GM08714 (cell line): ENCODE results near the gene ENO2.
"Not testable (repeated sequence)": the region's sequence is repeated elsewhere in the genome, so short reads cannot be mapped to it uniquely, and the experiment has no call there.

Source experiments
- H3K4me3 ChIP-seq: fragments of 200-500 bp; sonication (Bioruptor generic); 2 replicates; pipeline ENCODE4 v1.5.1; 2014; ENCODE audit warnings: mild to moderate bottlenecking, low read length, inconsistent platforms
- ZNF274 ChIP-seq: IDR thresholded peaks from 2 replicates; pipeline ENCODE4 v1.6.1; 2012; ENCODE audit warnings: mild to moderate bottlenecking, low read depth, low read length

The ENO2 gene

GRCh38 chr12:6914246-6914946 is at the start of gene ENO2:
ENO2 (plus strand) TSS chr12:6914580; CDS start chr12:6915833, 1,253 bp downstream.
- peak within 1 kb of the TSS; percentile 69 for H3K4me3 ChIP-seq
- no peak for TF ChIP-seq ZNF274

- not testable (repeated sequence) for H3K4me3 ChIP-seq
These were observed 49.1 kb upstream of the ENO2 start for GRCh38 chr12:6865307-6865706.

GRCh38 chr12:6866163-6866919 is 48.0 kb upstream of the ENO2 start:
- no peak for TF ChIP-seq ZNF274
- H3K4me3 ChIP-seq: no peak overlapping the region; the same call in 1 of the 2 replicates

- H3K4me3 ChIP-seq: peak overlapping the region; percentile 39; the same call in 1 of the 2 replicates
- no peak for TF ChIP-seq ZNF274
These were observed 47.4 kb upstream of the ENO2 start for GRCh38 chr12:6866920-6867412.

- TF ChIP-seq ZNF274: no peak
- peak within 1 kb of the TSS; percentile 77 for H3K4me3 ChIP-seq
These were observed 46.8 kb upstream of the ENO2 start, which contains the start of gene TPI1 for GRCh38 chr12:6867413-6868210. TPI1 (plus strand) TSS chr12:6867531; CDS start chr12:6867567, 36 bp downstream.

GRCh38 chr12:6868211-6869048 is 46.0 kb upstream of the ENO2 start:
- H3K4me3 ChIP-seq: peak overlapping the region; percentile 77
- no peak for TF ChIP-seq ZNF274

GRCh38 chr12:6869049-6870021 is 45.0 kb upstream of the ENO2 start:
- no peak for TF ChIP-seq ZNF274
- H3K4me3 ChIP-seq: peak overlapping the region; percentile 77

- H3K4me3 ChIP-seq: not testable (repeated sequence)
These were observed 44.1 kb upstream of the ENO2 start for GRCh38 chr12:6870304-6870703.

- peak overlapping the region; percentile 64; the same call in 1 of the 2 replicates for H3K4me3 ChIP-seq
- TF ChIP-seq ZNF274: no peak
These were observed 43.1 kb upstream of the ENO2 start for GRCh38 chr12:6871052-6871957.

GRCh38 chr12:6872073-6873048 is 42.0 kb upstream of the ENO2 start:
- TF ChIP-seq ZNF274: no peak
- peak overlapping the region; percentile 64 for H3K4me3 ChIP-seq
